ENCODE measurements around the gene C13orf42.

C13orf42 gene

GRCh38 chr13:51111174-51111573, at the start of gene C13orf42:
Gene C13orf42, minus strand, starts transcription at chr13:51111274. Its CDS starts 65 bp downstream, at chr13:51111209.
- in situ Hi-C loops (cut with HindIII; ENCODE audit: low sequenced_read_pairs), result no loop called here

GRCh38 chr13:51158880-51159518, 47.9 kb upstream of the C13orf42 start:
- in situ Hi-C loops (cut with HindIII; ENCODE audit: low sequenced_read_pairs), result no loop called here

DNA sequence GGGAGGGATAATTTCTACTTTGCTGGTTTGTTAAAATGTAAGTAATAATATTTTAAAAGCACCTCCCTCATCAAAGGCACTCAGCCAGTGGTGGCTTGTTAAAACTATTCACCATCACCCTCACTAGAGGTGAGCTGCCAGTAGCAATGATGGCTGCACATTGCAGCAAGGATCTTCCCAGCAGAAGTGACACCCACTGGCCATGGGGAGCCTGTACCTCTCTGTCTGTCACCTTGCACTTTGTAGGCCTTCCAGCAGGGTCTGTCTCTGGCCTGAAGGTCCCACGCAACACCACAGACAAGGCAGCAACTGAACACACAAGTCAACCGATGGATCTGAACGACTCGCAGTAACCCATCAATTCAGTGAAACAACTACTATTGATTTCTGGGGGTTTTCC, 47.3 kb upstream of the C13orf42 start:
- in situ Hi-C loops (cut with HindIII; ENCODE audit: low sequenced_read_pairs), result no loop called here

DNA sequence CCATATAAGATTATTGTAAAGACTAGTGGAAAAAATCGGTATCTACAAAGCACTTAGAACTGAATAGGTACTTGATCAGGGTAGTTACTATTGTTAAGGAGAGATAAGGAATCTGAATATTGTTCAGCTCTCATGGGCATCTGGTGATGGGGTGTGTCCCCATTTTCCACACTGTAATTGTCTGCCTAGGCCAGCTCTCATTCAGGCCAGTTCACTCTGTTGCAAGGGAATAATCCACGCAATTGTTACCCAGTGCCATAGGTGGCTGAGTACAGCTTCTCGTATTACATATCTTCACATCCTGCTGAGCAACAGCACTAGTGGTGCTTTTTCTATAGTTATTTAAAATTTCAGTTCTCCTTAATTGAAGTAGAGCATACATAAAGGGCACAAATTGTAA, 45.6 kb upstream of the C13orf42 start:
- in situ Hi-C loops (cut with HindIII; ENCODE audit: low sequenced_read_pairs), result no loop called here

- in situ Hi-C loops (cut with HindIII; ENCODE audit: low sequenced_read_pairs), result no loop called here
Observed at GRCh38 chr13:51155776-51156515, 44.9 kb upstream of the C13orf42 start.

GRCh38 chr13:51155161-51155560, 44.1 kb upstream of the C13orf42 start:
- in situ Hi-C loops (cut with HindIII; ENCODE audit: low sequenced_read_pairs), result no loop called here

DNA sequence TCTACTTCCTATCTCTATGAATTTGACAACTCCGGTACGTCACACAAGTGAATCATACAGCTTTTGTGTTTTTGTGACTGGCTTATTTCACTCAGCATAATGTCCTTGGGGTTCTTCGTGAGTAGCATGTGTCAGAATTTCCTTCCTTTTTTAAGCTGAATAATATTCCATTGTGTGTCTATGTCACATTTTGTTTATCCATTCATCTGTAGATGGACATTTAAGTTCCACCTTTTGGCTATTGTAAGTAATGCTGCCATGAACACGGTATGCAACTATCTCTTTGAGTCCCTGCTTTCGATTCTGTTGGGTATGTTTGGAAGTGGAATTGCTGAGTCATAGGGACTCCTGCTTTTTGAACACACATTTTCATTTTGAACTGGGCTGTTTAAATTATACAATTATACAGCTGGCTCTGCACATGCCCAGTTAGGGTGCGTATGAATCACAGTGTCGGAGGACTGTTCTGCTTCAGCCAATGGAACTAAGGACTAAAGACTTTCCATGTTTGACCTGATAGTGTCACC, 43.0 kb upstream of the C13orf42 start:
- in situ Hi-C loops (cut with HindIII; ENCODE audit: low sequenced_read_pairs), result no loop called here

- in situ Hi-C loops (cut with HindIII; ENCODE audit: low sequenced_read_pairs), result no loop called here
Observed at GRCh38 chr13:51153527-51153926, 42.5 kb upstream of the C13orf42 start.

DNA sequence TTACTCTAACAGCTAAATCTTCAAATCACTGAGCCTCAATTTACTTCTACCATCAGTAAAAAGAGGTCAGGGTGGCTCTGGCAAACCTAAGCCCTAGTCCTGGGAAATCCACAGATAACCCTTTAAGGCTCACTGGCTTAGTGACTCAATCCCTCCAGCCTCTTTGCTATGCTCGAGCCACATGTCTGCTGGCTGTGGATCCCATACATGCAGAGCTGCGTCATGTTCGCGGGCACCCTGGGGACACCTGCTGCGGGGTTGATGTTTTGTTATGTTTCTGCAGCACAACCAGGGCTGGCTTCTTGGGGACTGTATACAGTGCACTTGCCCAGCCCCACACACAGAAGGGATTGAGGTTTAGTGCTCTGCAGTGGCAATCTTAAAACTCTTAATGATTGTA, 41.6 kb upstream of the C13orf42 start:
- in situ Hi-C loops (cut with HindIII; ENCODE audit: low sequenced_read_pairs), result no loop called here

DNA sequence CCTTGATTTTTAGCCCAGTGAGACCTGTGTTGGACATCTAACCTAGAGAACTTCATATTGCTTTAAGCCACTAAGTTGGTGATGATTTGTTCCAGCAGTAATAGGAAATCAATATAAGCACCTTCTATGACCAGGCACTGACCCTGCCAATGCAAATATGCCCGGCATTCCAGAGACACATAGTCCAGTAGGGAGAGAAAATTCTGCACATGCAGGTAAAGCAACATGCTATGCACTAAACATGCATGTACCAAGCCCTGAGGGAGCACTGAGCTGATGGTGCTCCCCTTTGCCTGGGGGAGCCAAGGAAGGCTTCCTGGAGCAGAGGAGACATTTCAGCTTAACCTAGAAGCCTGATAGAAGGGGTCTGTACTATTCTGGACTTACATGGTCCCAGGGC, 40.4 kb upstream of the C13orf42 start:
- in situ Hi-C loops (cut with HindIII; ENCODE audit: low sequenced_read_pairs), result no loop called here

- in situ Hi-C loops (cut with HindIII; ENCODE audit: low sequenced_read_pairs), result no loop called here
Observed at GRCh38 chr13:51148952-51149573, 38.0 kb upstream of the C13orf42 start.

- in situ Hi-C loops (cut with HindIII; ENCODE audit: low sequenced_read_pairs), result no loop called here
Observed at GRCh38 chr13:51148223-51148951, 37.3 kb upstream of the C13orf42 start.

DNA sequence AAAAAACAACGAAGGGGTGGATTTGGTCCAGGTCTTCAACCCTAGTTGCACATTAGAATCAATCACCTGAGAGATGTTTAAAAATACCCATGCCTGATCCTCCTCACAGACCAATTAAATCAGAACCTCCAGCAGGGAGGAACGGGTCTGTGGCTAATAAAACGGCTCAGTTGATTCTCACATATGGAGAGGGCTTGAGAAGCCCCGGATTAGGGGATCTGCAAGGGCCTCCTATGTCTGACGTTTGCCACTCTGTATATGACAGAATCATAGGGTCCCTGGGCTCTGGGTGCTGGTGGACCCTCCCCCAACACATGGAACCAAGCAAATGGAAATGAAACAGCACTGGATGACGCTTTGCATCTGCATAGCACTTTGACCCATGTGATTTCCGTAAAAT, 36.7 kb upstream of the C13orf42 start:
- in situ Hi-C loops (cut with HindIII; ENCODE audit: low sequenced_read_pairs), result no loop called here

DNA sequence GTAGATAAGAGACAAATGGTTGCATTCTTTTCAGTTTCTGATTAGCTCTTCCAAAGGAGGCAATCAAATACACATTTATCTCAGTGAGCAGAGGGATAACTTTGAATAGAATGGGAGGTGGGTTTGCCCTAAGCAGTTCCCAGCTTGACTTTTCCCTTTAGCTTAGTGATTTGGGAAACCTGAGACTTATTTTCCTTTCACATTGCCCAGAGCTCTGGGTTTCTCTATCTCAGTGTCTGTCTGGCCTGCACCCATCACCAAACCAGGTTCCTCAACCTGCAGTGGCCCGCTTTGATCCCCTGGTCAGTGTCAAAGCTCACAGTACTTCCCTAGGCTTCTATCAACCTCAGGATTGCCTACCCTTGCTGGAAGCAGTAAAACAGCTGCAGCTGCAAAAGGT, 35.6 kb upstream of the C13orf42 start:
- in situ Hi-C loops (cut with HindIII; ENCODE audit: low sequenced_read_pairs), result no loop called here

GRCh38 chr13:51137250-51137649, 26.2 kb upstream of the C13orf42 start:
- in situ Hi-C loops (cut with HindIII; ENCODE audit: low sequenced_read_pairs), result no loop called here

DNA sequence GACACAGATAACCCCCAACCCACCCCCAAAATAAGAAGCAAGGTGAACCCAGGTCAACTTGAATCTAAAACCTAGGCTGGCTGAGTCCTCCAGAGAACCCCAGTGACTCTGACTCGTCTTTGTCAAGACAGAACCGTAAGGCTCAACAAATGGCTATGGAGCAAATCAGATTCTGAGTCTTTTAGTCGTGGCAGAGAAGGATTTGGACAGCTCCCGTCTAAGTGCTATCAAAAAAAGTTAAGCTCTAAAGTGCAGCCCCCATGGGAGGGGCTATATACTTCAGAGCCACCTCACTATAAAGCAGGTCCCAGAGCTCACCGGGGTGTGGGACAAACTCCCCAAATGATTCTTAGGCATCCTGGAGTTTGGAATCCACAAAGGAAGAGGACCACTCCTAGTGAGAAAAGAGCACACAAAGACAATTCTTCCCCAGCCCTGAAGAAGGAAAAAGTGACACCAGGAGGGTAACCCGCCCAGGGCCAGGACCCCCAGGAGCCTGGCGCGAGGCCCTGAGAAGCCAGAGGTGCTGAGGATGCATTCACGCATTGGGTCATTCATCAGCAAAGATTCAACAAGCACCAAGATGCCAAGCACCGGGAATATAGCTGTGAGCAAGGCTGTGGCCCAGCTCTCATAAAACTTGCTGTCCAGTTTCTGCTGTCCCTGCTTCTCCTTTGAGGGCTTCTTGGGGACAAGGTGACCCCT, 25.4 kb upstream of the C13orf42 start:
- in situ Hi-C loops (cut with HindIII; ENCODE audit: low sequenced_read_pairs), result no loop called here

DNA sequence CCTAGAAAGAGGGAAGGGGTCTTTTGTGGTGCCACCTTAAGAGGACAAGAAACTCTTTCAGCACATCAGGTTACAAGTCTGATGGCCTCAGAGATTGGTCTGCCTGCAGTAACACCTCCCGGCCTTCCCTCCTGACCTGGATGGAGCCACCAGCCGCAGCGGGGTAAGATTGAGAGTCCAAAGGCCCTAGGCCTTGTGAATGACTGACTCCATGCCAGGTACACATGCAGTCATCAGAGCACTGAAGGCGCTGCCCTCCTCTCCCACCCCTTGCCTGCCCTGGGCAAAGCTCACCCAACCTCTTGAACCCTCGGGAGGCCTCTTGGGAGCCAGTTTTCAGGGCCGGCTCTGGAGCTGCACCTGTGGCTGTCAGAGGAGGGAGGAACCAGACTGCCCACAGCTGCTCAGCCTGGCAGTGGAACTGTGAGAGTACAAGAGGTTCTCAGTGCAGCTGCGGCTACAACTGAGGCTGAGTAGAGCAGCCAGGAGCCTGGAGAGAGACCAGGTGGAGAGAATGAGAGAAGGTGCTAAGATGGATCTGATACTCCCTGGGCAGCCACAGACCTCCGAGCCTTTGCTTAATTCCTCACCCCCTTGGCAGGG, 23.8 kb upstream of the C13orf42 start:
- in situ Hi-C loops (cut with HindIII; ENCODE audit: low sequenced_read_pairs), result no loop called here

DNA sequence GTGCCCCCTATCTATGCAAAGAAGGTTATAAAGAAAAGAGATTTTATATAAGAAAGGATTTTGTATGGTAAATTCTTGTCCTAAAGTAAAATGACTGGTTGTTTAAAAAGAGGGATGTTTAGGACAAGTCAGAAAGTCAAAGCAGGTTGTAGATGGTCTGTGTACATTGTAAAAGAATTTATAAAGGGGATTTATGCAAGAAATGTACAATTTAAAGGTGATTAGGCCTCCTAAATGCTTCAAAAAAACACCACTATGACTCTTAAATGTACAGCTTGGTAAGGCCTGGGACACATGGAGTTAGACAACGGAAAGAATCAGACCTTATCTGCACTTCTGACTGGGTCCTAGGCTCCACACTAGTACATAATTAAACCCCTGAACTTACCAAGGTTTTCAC, 19.3 kb upstream of the C13orf42 start:
- in situ Hi-C loops (cut with HindIII; ENCODE audit: low sequenced_read_pairs), result no loop called here

DNA sequence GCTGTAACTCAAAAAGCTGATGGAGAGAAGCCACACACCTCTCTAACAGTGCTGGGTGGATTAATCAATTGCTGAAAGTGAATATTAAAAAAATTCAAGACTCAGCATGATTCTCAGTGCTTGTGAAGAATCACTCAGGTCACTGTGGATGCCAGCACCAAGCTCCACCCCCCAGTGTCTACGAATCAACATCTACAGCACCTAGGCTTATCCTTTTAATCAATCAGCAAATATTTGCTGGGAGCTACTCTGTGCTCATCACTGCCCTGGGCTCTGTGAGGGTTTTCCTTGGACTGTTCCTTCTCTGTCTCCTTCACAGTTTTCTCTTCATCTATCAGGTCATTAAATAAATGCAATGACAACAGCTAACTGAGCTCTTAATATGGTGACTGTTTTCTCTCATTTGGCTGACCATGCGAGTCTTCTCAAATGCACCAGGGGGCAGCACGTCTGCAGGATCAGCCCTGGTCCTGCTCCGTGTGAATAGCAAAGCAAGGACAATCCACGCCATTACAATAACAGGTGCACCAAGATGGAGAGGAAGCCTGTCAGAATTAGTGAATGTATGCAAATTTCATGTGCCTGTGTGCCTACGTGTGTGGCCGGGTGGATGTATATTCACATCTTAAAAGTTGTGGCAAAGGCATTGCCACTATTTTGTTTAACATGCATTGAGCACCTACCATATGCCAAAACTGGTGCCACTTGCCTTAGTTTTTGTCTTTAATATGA, 14.6 kb upstream of the C13orf42 start:
- in situ Hi-C loops (cut with HindIII; ENCODE audit: low sequenced_read_pairs), result no loop called here
